ENCODE results near the gene COMP. TPM values are rescaled to one million over a fixed set of nuclear protein-coding genes. Genes with fewer than 3 reads are reported as not detected.

COMP gene
- total RNA-seq, 8 experiments from 2014 or later, result 0.05 to 1.1 (median 0.29) TPM; not detected in 3

GRCh38 chr19:18788529-18789421 lies 2.3 kb downstream of the COMP start:
- in situ Hi-C loops (cut with MboI; ENCODE audit: low pct_unique_long_range_greater_than_20kb in 2 of 9, low sequenced_read_pairs in 9 of 9, unreplicated experiment in 9 of 9), result no loop called here
- Histone ChIP-seq H3K27ac (no peak overlapping the region), H3K4me1 (replicated peaks in 1 of 2) (peaks cover 3 to 18% of the 10 kb centered on the region in 2 donors), H3K4me3 (no peak overlapping the region)
- ATAC-seq (replicated peaks in 6 of 8), result no peak
- 0% methylated on average over 8 of the region's 68 CpGs; no CpG with 5 or more reads in 9 of the 10 experiments for WGBS, 10 experiments

GRCh38 chr19:18785179-18786124 lies 5.7 kb downstream of the COMP start:
- Histone ChIP-seq H3K4me1 (replicated peaks in 1 of 2) (peaks cover 3 to 15% of the 10 kb centered on the region in 2 donors), H3K4me3 (peak overlapping the region in 3 of 5 donors; percentile 2 to 13 (median 2))
- WGBS, 10 experiments, result 0% methylated on average over 4 of the region's 65 CpGs; no CpG with 5 or more reads in 9 of the 10 experiments

GRCh38 chr19:18784786-18785120 lies 6.4 kb downstream of the COMP start:
- Histone ChIP-seq H3K4me1 (replicated peaks in 1 of 2) (peaks cover 3 to 13% of the 10 kb centered on the region in 2 donors), H3K4me3 (no peak overlapping the region), H3K27ac (no peak overlapping the region)
- no peak for ATAC-seq (replicated peaks in 6 of 8)
- WGBS, 10 experiments, result 71 to 90% (median 85%) methylated on average over 2 to 5 of the region's 16 CpGs; no CpG with 5 or more reads in 4 of the 10 experiments
- in situ Hi-C loops (cut with MboI; ENCODE audit: low pct_unique_long_range_greater_than_20kb in 2 of 9, low sequenced_read_pairs in 9 of 9, unreplicated experiment in 9 of 9), result no loop called here

More at GRCh38 chr19:18785179-18786124, 5.7 kb downstream of the COMP start:
- H3K27ac ChIP-seq, result peak overlapping the region in 1 of 2 donors; percentile 25
- in situ Hi-C loops (cut with MboI; ENCODE audit: low pct_unique_long_range_greater_than_20kb in 2 of 9, low sequenced_read_pairs in 9 of 9, unreplicated experiment in 9 of 9), result no loop called here
- peak; percentile 65 to 91 (median 84) for ATAC-seq (replicated peaks in 6 of 8)

GRCh38 chr19:18783958-18784785 lies 6.9 kb downstream of the COMP start:
- Histone ChIP-seq H3K27ac (no peak overlapping the region), H3K4me1 (replicated peaks in 1 of 2) (peaks cover 3 to 13% of the 10 kb centered on the region in 2 donors), H3K4me3 (no peak overlapping the region)
- in situ Hi-C loops (cut with MboI; ENCODE audit: low pct_unique_long_range_greater_than_20kb in 2 of 9, low sequenced_read_pairs in 9 of 9, unreplicated experiment in 9 of 9), result no loop called here
- WGBS, 10 experiments, result 45 to 86% (median 74%) methylated on average over 1 to 4 of the region's 19 CpGs; no CpG with 5 or more reads in 5 of the 10 experiments
- no peak for ATAC-seq (replicated peaks in 6 of 8)

GRCh38 chr19:18782559-18783225 lies 8.4 kb downstream of the COMP start:
- WGBS, 10 experiments, result 47 to 100% (median 80%) methylated on average over 2 to 3 of the region's 22 CpGs; no CpG with 5 or more reads in 4 of the 10 experiments
- H3K4me1 ChIP-seq (replicated peaks in 1 of 2), result peaks cover 3 to 17% of the 10 kb centered on the region in 2 donors
- in situ Hi-C loops (cut with MboI; ENCODE audit: low pct_unique_long_range_greater_than_20kb in 2 of 9, low sequenced_read_pairs in 9 of 9, unreplicated experiment in 9 of 9), result no loop called here

GRCh38 chr19:18781885-18782527 lies 9.1 kb downstream of the COMP start:
- whole genome bisulfite sequencing, 10 experiments, result 39 to 60% methylated on average over 4 to 9 of the region's 20 CpGs; no CpG with 5 or more reads in 8 of the 10 experiments
- Histone ChIP-seq H3K27ac (no peak overlapping the region), H3K4me1 (replicated peaks in 1 of 2) (peaks cover 5 to 22% of the 10 kb centered on the region in 2 donors), H3K4me3 (no peak overlapping the region)
- ATAC-seq (replicated peaks in 6 of 8), result no peak
- in situ Hi-C loops (cut with MboI; ENCODE audit: low pct_unique_long_range_greater_than_20kb in 2 of 9, low sequenced_read_pairs in 9 of 9, unreplicated experiment in 9 of 9), result no loop called here

More at GRCh38 chr19:18782559-18783225, 8.4 kb downstream of the COMP start:
- no peak for ATAC-seq (replicated peaks in 6 of 8)
- H3K4me3 ChIP-seq, result no peak overlapping the region
- H3K27ac ChIP-seq, result no peak overlapping the region

- Histone ChIP-seq H3K4me3 (no peak overlapping the region), H3K4me1 (replicated peaks in 1 of 2) (peaks cover 9 to 29% of the 10 kb centered on the region in 2 donors), H3K27ac (no peak overlapping the region)
- in situ Hi-C loops (cut with MboI; ENCODE audit: low pct_unique_long_range_greater_than_20kb in 2 of 9, low sequenced_read_pairs in 9 of 9, unreplicated experiment in 9 of 9), result no loop called here
- ATAC-seq (replicated peaks in 6 of 8), result no peak
- WGBS, 10 experiments, result 20 to 80% methylated on average over 1 of the region's 14 CpGs; no CpG with 5 or more reads in 8 of the 10 experiments
Observed at GRCh38 chr19:18781047-18781600, 10.0 kb downstream of the COMP start.

GRCh38 chr19:18780631-18781030 lies 10.5 kb downstream of the COMP start:
- no peak for ATAC-seq (replicated peaks in 6 of 8)
- WGBS, 10 experiments, result 52 to 100% (median 59%) methylated on average over 1 to 5 of the region's 10 CpGs; no CpG with 5 or more reads in 6 of the 10 experiments
- Histone ChIP-seq H3K4me3 (no peak overlapping the region), H3K27ac (no peak overlapping the region), H3K4me1 (replicated peaks in 1 of 2) (peaks cover 9 to 24% of the 10 kb centered on the region in 2 donors)
- in situ Hi-C loops (cut with MboI; ENCODE audit: low pct_unique_long_range_greater_than_20kb in 2 of 9, low sequenced_read_pairs in 9 of 9, unreplicated experiment in 9 of 9), result no loop called here

- Histone ChIP-seq H3K4me3 (no peak overlapping the region), H3K4me1 (replicated peaks in 1 of 2) (peaks cover 6 to 21% of the 10 kb centered on the region in 2 donors), H3K27ac (no peak overlapping the region)
- 60 to 80% (median 73%) methylated on average over 2 to 5 of the region's 17 CpGs; no CpG with 5 or more reads in 6 of the 10 experiments for WGBS, 10 experiments
- in situ Hi-C loops (cut with MboI; ENCODE audit: low pct_unique_long_range_greater_than_20kb in 2 of 9, low sequenced_read_pairs in 9 of 9, unreplicated experiment in 9 of 9), result no loop called here
- ATAC-seq (replicated peaks in 6 of 8), result no peak
Observed at GRCh38 chr19:18780081-18780480, 11.0 kb downstream of the COMP start.

- H3K4me1 ChIP-seq (replicated peaks in 1 of 2), result peaks cover 6 to 16% of the 10 kb centered on the region in 2 donors
- in situ Hi-C loops (cut with MboI; ENCODE audit: low pct_unique_long_range_greater_than_20kb in 2 of 9, low sequenced_read_pairs in 9 of 9, unreplicated experiment in 9 of 9), result no loop called here
- no peak overlapping the region for H3K27ac ChIP-seq
- H3K4me3 ChIP-seq, result no peak overlapping the region
- ATAC-seq (replicated peaks in 6 of 8), result peak in 1 of 8 experiments; percentile 68
- WGBS, 10 experiments, result 31 to 92% (median 73%) methylated on average over 2 to 7 of the region's 14 CpGs; no CpG with 5 or more reads in 3 of the 10 experiments
Observed at GRCh38 chr19:18778826-18779495, 12.1 kb downstream of the COMP start.

- in situ Hi-C loops (cut with MboI; ENCODE audit: low pct_unique_long_range_greater_than_20kb in 2 of 9, low sequenced_read_pairs in 9 of 9, unreplicated experiment in 9 of 9), result no loop called here
- no peak overlapping the region for H3K27ac ChIP-seq
- 21 to 92% (median 31%) methylated on average over 1 to 9 of the region's 11 CpGs; no CpG with 5 or more reads in 3 of the 10 experiments for WGBS, 10 experiments
- ATAC-seq (replicated peaks in 6 of 8), result no peak
- peaks cover 6 to 16% of the 10 kb centered on the region in 2 donors for H3K4me1 ChIP-seq (replicated peaks in 1 of 2)
- H3K4me3 ChIP-seq, result no peak overlapping the region
Observed at GRCh38 chr19:18778076-18778389, 13.1 kb downstream of the COMP start.

Data from motor neuron (in vitro differentiated cells).